ENCODE measurements around the gene HOXD9. TPM values are rescaled to one million over a fixed set of nuclear protein-coding genes. Genes with fewer than 3 reads are reported as not detected.

Gene HOXD9
- total RNA-seq, 1 experiment from 2014 or later: not detected

DNA sequence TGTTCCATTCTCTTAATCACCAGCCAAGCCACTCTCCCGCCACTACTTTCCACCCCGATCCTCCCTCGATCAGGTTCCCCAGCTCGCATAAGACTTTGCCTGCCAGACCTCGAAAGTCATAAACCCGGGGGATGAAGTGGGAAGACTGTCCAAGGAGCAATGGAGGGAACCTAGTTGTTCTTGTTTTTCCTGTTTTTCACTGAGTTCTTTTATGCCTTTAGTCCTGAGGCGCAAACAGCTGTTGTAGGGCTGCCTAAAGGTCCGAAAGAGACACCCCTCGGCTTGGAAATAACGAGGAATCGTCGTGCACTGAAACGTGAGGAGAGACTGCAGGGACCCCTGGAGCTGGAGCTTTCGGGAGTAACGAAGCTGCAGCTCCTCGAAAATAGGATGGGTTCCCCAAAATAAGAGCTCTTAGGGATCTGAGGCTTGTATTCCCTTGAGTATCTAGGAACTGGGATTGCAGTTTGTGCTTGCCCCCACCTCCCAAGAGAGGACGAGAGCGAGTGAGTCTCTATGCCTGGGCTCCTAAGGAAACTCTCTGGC is 24.6 kb upstream of the HOXD9 start:
- Histone ChIP-seq H3K4me3 (ENCODE audit: low read depth, low read length) (no peak overlapping the region; the same call in 1 of the 2 replicates), H3K9me3 (no peaks in the 10 kb centered on the region), H3K36me3 (ENCODE audit: control insufficient read depth, insufficient read depth, low read length) (no peaks in the 10 kb centered on the region), H3K27me3 (replicated peaks; ENCODE audit: control insufficient read depth, insufficient read depth, low read length) (peaks cover 14% of the 10 kb centered on the region), H3K4me1 (peaks cover 13% of the 10 kb centered on the region)
- no peaks in the 10 kb centered on the region for H3K9me3 Mint-ChIP-seq (ENCODE audit: unreplicated experiment)
- CTCF ChIA-PET: interaction anchor here (0.7 to 2.0 kb wide), 11 partner anchors 8 to 1349 kb away, joined by 3 to 16 read pairs (median 4); no protein-coding TSS in a partner anchor
- no peaks in the 10 kb centered on the region for H3K4me1 Mint-ChIP-seq (ENCODE audit: low read depth, unreplicated experiment)
- TF ChIP-seq, protein P1, sequence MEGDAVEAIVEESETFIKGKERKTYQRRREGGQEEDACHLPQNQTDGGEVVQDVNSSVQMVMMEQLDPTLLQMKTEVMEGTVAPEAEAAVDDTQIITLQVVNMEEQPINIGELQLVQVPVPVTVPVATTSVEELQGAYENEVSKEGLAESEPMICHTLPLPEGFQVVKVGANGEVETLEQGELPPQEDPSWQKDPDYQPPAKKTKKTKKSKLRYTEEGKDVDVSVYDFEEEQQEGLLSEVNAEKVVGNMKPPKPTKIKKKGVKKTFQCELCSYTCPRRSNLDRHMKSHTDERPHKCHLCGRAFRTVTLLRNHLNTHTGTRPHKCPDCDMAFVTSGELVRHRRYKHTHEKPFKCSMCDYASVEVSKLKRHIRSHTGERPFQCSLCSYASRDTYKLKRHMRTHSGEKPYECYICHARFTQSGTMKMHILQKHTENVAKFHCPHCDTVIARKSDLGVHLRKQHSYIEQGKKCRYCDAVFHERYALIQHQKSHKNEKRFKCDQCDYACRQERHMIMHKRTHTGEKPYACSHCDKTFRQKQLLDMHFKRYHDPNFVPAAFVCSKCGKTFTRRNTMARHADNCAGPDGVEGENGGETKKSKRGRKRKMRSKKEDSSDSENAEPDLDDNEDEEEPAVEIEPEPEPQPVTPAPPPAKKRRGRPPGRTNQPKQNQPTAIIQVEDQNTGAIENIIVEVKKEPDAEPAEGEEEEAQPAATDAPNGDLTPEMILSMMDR (IDR thresholded peaks at IDR 0.05; ENCODE audit: insufficient read depth in 1 of 2, low read depth in 1 of 2, low read length in 1 of 2, severe bottlenecking in 1 of 2, unreplicated experiment in 1 of 2): no peak
- DNase-seq: no peak
- BruUV-seq (replicated peaks): no TSS peak
- H3K4me3 Mint-ChIP-seq (ENCODE audit: unreplicated experiment): peak overlapping the region; percentile 66
- intact Hi-C loops (cut with micrococcal nuclease; ENCODE audit: unreplicated experiment): loop anchor here (1.0 to 10.0 kb wide), 6 partner anchors 493 to 1063 kb away; no protein-coding TSS in a partner anchor
- POLR2A ChIA-PET: no interaction called here
- H3K27me3 Mint-ChIP-seq (ENCODE audit: insufficient read depth, unreplicated experiment): peaks cover 38% of the 10 kb centered on the region
- no peaks in the 10 kb centered on the region for H3K36me3 Mint-ChIP-seq (ENCODE audit: insufficient read depth, unreplicated experiment)
- H3K27ac Mint-ChIP-seq (ENCODE audit: unreplicated experiment): no peak overlapping the region

DNA sequence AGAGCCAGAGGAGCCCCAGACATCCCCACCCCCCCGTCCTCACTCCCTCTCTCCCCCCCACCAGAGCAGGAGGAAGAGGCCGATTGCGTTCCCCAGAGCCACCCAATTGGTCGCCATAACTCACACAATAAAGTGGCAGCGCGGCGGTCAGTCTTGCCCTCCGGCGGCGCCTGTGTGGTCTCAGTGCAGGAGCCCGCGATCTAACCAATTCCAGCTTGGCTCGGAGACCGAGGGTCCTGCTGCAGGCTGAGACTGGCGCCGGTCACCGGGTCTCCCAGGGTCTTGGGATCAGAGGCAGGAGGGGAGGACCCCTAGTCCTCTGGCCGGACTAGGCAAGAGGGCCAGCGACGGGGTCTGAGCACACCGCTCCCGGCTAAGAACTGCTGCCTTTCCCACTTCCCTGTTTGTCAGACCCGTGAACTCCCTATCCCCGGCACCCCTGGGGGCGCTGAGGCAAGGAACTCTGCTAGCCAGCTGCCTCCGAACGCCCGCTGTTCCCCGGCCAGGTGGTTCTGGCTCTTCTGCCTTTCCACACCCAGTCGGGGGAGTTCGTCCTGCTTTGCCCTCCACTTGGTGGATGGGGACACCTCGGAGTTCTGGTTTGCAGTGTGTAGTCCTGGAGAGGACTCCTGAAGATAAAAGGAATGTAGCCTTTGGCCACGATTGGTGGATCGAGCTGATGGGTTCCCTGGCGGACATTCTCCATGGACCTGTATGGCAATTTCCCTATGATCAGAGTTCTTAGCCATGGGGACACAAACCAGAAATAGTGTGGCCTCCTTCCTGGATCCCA is 24.0 kb upstream of the HOXD9 start:
- Mint-ChIP-seq H3K27ac (ENCODE audit: unreplicated experiment) (no peak overlapping the region), H3K4me3 (ENCODE audit: unreplicated experiment) (peak overlapping the region; percentile 66), H3K9me3 (ENCODE audit: unreplicated experiment) (no peaks in the 10 kb centered on the region), H3K36me3 (ENCODE audit: insufficient read depth, unreplicated experiment) (no peaks in the 10 kb centered on the region), H3K27me3 (ENCODE audit: insufficient read depth, unreplicated experiment) (peaks cover 39% of the 10 kb centered on the region), H3K4me1 (ENCODE audit: low read depth, unreplicated experiment) (no peaks in the 10 kb centered on the region)
- POLR2A ChIA-PET: no interaction called here
- no peaks in the 10 kb centered on the region for H3K36me3 ChIP-seq (ENCODE audit: control insufficient read depth, insufficient read depth, low read length)
- TF ChIP-seq, protein P1 (IDR thresholded peaks at IDR 0.05; ENCODE audit: insufficient read depth in 1 of 2, low read depth in 1 of 2, low read length in 1 of 2, severe bottlenecking in 1 of 2, unreplicated experiment in 1 of 2): no peak
- no peaks in the 10 kb centered on the region for H3K9me3 ChIP-seq
- H3K27me3 ChIP-seq (replicated peaks; ENCODE audit: control insufficient read depth, insufficient read depth, low read length): peaks cover 9% of the 10 kb centered on the region
- H3K4me3 ChIP-seq (ENCODE audit: low read depth, low read length): no peak overlapping the region
- BruUV-seq (replicated peaks): no TSS peak
- DNase-seq: peak in 1 of 2 experiments; percentile 31
- peaks cover 9% of the 10 kb centered on the region for H3K4me1 ChIP-seq
- CTCF ChIA-PET: interaction anchor here (1.3 to 1.4 kb wide), 4 partner anchors 408 to 895 kb away, joined by 3 to 16 read pairs (median 7); no protein-coding TSS in a partner anchor
- intact Hi-C loops (cut with micrococcal nuclease; ENCODE audit: unreplicated experiment): loop anchor here (10.0 kb wide), 2 partner anchors 494 to 1064 kb away; no protein-coding TSS in a partner anchor

DNA sequence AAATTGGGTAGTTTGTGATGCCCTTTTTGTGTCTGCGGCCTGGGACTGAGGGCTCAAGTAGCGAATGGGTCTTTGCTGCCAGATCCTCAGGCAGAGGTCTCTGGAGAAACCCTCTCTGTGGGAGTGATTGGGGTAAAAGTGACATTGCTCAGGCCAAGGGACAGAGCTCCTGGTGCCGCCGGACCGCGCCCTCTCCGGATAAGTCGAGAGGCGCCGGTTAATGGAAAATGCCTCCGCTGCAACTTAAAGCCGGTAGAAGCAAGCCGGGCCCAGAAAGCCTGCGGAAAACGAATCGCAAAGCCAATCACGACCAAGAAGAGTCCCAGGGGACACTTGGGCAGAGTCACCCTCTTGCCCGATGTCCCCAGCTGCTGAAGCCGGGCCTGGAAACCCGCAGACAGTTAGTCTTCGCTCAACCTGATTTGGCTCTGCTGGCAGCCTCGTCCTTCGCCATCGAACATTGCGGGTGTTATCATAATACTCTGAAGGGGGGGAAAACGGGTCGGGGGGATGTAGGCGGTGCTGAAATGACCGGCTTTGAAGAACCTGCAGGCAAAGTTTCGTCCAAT is 23.3 kb upstream of the HOXD9 start:
- TF ChIP-seq, protein P1 (IDR thresholded peaks at IDR 0.05; ENCODE audit: insufficient read depth in 1 of 2, low read depth in 1 of 2, low read length in 1 of 2, severe bottlenecking in 1 of 2, unreplicated experiment in 1 of 2): no peak
- no peaks in the 10 kb centered on the region for H3K36me3 Mint-ChIP-seq (ENCODE audit: insufficient read depth, unreplicated experiment)
- Histone ChIP-seq H3K27me3 (replicated peaks; ENCODE audit: control insufficient read depth, insufficient read depth, low read length) (peaks cover 7% of the 10 kb centered on the region), H3K9me3 (no peaks in the 10 kb centered on the region), H3K4me3 (ENCODE audit: low read depth, low read length) (no peak overlapping the region), H3K36me3 (ENCODE audit: control insufficient read depth, insufficient read depth, low read length) (no peaks in the 10 kb centered on the region), H3K4me1 (peaks cover 10% of the 10 kb centered on the region)
- peaks cover 36% of the 10 kb centered on the region for H3K27me3 Mint-ChIP-seq (ENCODE audit: insufficient read depth, unreplicated experiment)
- BruUV-seq (replicated peaks): no TSS peak
- intact Hi-C loops (cut with micrococcal nuclease; ENCODE audit: unreplicated experiment): loop anchor here (10.0 kb wide), 2 partner anchors 494 to 1064 kb away; no protein-coding TSS in a partner anchor
- H3K9me3 Mint-ChIP-seq (ENCODE audit: unreplicated experiment): no peaks in the 10 kb centered on the region
- no peak overlapping the region for H3K4me3 Mint-ChIP-seq (ENCODE audit: unreplicated experiment)
- H3K27ac Mint-ChIP-seq (ENCODE audit: unreplicated experiment): no peak overlapping the region
- ChIA-PET POLR2A (no interaction called here), CTCF (no interaction called here)
- peak in 1 of 2 experiments; percentile 16 for DNase-seq
- H3K4me1 Mint-ChIP-seq (ENCODE audit: low read depth, unreplicated experiment): peaks cover 3% of the 10 kb centered on the region

All from Caco-2 (cell line).